Right lobe of liver (tissue), 4 donors: ENCODE data around the gene YBX2.

Experiments used
- POLR2A ChIP-seq: fragments of 450-650 bp; IDR thresholded peaks from one replicate; pipeline ENCODE4 v1.6.1; 2017; ENCODE audit warnings: antibody characterized with exemption, mild to moderate bottlenecking
- TF ChIP-seq, protein P1 (sequence below), 4 donors: fragments of 200-600 bp in 3 of 4; fragments of 450-650 bp in 1 of 4; IDR thresholded peaks; one replicate each; pipeline versions ENCODE4 v1.5.1 to v1.8.0; 2016 to 2022; ENCODE audit warnings: antibody characterized with exemption in 4 of 4, mild to moderate bottlenecking in 2 of 4
- donor health status: DM: no; HTN: no; CAD: no.
- donor health status: DM: no; HTN: no; CAD: no.
- donor health status: DM: no; HTN: yes; CAD: no.

DNA sequence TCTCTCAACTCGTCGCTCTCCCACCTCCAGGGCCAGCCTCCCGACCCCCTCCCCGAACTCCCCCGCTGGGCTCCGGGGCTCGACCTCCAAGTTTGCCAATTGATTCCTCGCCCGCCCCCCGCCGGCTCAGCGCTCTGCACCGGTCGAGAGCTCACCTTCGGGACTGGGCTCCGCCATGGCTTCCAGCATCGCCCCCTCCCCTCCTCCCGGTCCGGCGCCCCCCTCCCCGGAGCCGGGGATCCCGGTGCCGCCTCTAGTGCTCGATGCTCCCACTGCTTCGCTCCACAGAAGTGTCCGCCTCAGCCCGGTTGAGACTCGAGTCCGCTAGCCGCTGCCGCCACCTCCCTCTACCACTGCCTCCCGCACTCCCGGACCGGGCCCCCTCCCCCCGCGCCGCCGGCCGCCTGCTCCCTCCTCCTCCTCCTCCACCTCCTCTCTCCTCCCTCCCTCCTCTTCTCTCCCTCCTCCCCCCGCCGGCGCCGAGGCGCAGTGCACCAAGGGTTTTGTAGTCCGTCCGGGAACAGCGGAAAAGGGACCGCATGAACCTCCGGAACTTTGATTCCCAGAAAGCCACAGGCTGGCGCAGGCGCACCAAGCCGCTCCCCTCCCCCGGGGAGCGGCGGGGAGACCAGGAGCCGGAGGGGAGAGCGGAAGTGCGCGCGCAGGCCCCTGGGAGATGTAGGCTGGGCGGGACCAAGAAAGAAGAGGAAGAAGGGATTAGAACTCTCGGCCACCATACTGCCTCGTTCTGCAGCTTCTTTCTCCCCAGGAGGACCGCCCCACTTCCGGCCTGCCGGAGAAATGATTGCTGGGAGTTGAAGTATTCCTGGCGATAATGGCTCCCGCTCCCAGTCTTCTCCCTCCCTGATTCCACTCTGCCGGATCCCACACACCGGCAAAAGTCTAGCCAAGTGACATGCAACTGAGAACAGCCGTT is 55.1 kb downstream of the YBX2 start, which contains the start of gene PHF23:
- peak; percentile 53 for TF ChIP-seq POLR2A
- TF ChIP-seq, protein P1, sequence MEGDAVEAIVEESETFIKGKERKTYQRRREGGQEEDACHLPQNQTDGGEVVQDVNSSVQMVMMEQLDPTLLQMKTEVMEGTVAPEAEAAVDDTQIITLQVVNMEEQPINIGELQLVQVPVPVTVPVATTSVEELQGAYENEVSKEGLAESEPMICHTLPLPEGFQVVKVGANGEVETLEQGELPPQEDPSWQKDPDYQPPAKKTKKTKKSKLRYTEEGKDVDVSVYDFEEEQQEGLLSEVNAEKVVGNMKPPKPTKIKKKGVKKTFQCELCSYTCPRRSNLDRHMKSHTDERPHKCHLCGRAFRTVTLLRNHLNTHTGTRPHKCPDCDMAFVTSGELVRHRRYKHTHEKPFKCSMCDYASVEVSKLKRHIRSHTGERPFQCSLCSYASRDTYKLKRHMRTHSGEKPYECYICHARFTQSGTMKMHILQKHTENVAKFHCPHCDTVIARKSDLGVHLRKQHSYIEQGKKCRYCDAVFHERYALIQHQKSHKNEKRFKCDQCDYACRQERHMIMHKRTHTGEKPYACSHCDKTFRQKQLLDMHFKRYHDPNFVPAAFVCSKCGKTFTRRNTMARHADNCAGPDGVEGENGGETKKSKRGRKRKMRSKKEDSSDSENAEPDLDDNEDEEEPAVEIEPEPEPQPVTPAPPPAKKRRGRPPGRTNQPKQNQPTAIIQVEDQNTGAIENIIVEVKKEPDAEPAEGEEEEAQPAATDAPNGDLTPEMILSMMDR (IDR thresholded peaks at IDR 0.05): peak in 1 of 4 donors; percentile 38
